Mesothelial cell of epicardium (in vitro differentiated cells): ENCODE results near the gene ACP2. TPM values are rescaled to one million over a fixed set of nuclear protein-coding genes. Genes with fewer than 3 reads are reported as not detected.

Source experiments
- DNase-seq, 2 experiments: peaks; one replicate each; pipeline ENCODE4 v3.0.0; 2021; ENCODE audit warnings: low spot score in 2 of 2; ENCODE audit not compliant: unreplicated experiment in 2 of 2
- H3K27ac Mint-ChIP-seq: 2 replicates; pipeline ENCODE4 v1.8.0; 2021; ENCODE audit warnings: mixed read lengths
- H3K27me3 Mint-ChIP-seq: 2 replicates; pipeline ENCODE4 v1.8.0; 2021; ENCODE audit warnings: low read depth, mixed read lengths
- H3K36me3 Mint-ChIP-seq: 2 replicates; pipeline ENCODE4 v1.8.0; 2021; ENCODE audit warnings: mixed read lengths
- H3K4me1 Mint-ChIP-seq: 2 replicates; pipeline ENCODE4 v1.8.0; 2021; ENCODE audit warnings: mixed read lengths
- H3K4me3 Mint-ChIP-seq: 2 replicates; pipeline ENCODE4 v1.8.0; 2021; ENCODE audit warnings: mild to moderate bottlenecking, moderate library complexity, mixed read lengths
- H3K9me3 Mint-ChIP-seq: 2 replicates; pipeline ENCODE4 v1.8.0; 2021; ENCODE audit warnings: mixed read lengths
- total RNA-seq: library from RNA; stranded (reverse); gene quantifications from 3 replicates; pipeline ENCODE4 v1.2.1, GENCODE V29; 2021
- TF ChIP-seq, protein P1 (sequence below): fragments of 200-600 bp; sonication (generic); IDR thresholded peaks from one replicate; pipeline ENCODE4 v1.5.0; 2021; ENCODE audit warnings: antibody characterized with exemption; ENCODE audit not compliant: unreplicated experiment

The ACP2 gene
- total RNA-seq, 1 donor from 2014 or later = 38.1 TPM

DNA sequence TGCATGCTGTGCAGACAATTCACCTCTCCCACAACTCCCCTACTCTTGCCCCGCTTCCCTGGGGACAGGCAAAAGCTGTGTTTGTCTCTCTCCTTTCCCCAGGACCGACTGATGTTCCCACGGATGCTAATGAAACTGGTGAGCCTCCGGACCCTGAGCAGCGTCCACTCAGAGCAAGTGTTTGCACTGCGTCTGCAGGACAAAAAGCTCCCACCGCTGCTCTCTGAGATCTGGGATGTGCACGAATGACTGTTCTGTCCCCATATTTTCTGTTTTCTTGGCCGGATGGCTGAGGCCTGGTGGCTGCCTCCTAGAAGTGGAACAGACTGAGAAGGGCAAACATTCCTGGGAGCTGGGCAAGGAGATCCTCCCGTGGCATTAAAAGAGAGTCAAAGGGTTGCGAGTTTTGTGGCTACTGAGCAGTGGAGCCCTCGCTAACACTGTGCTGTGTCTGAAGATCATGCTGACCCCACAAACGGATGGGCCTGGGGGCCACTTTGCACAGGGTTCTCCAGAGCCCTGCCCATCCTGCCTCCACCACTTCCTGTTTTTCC lies 19.9 kb upstream of the ACP2 start:
- Mint-ChIP-seq H3K4me3 (peak overlapping the region; percentile 94), H3K9me3 (no peaks in the 10 kb centered on the region), H3K4me1 (peaks cover 33% of the 10 kb centered on the region), H3K27me3 (no peaks in the 10 kb centered on the region), H3K27ac (peak overlapping the region; percentile 100), H3K36me3 (no peaks in the 10 kb centered on the region)
- DNase-seq = no peak
- TF ChIP-seq, protein P1, sequence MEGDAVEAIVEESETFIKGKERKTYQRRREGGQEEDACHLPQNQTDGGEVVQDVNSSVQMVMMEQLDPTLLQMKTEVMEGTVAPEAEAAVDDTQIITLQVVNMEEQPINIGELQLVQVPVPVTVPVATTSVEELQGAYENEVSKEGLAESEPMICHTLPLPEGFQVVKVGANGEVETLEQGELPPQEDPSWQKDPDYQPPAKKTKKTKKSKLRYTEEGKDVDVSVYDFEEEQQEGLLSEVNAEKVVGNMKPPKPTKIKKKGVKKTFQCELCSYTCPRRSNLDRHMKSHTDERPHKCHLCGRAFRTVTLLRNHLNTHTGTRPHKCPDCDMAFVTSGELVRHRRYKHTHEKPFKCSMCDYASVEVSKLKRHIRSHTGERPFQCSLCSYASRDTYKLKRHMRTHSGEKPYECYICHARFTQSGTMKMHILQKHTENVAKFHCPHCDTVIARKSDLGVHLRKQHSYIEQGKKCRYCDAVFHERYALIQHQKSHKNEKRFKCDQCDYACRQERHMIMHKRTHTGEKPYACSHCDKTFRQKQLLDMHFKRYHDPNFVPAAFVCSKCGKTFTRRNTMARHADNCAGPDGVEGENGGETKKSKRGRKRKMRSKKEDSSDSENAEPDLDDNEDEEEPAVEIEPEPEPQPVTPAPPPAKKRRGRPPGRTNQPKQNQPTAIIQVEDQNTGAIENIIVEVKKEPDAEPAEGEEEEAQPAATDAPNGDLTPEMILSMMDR = no peak

DNA sequence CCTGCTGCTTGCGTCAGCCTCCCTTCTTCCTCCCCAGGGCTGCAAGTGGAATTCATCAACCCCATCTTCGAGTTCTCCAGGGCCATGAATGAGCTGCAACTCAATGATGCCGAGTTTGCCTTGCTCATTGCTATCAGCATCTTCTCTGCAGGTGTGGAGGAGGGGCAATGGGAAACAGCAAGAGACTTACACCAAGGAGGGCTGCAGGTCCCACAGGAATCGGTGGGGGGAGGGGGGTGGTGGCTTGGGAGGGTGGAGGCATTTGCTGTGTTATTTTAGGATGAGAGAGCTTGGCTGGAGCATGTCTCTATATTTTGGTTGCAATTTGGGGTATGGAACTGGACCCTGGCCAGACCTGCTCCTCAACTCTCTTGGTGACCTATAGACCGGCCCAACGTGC lies 19.3 kb upstream of the ACP2 start:
- no peak for DNase-seq
- H3K9me3 Mint-ChIP-seq = no peaks in the 10 kb centered on the region
- no peaks in the 10 kb centered on the region for H3K27me3 Mint-ChIP-seq
- TF ChIP-seq, protein P1 = no peak
- peaks cover 33% of the 10 kb centered on the region for H3K4me1 Mint-ChIP-seq
- peak overlapping the region; percentile 100 for H3K27ac Mint-ChIP-seq
- peak overlapping the region; percentile 94 for H3K4me3 Mint-ChIP-seq
- no peaks in the 10 kb centered on the region for H3K36me3 Mint-ChIP-seq

DNA sequence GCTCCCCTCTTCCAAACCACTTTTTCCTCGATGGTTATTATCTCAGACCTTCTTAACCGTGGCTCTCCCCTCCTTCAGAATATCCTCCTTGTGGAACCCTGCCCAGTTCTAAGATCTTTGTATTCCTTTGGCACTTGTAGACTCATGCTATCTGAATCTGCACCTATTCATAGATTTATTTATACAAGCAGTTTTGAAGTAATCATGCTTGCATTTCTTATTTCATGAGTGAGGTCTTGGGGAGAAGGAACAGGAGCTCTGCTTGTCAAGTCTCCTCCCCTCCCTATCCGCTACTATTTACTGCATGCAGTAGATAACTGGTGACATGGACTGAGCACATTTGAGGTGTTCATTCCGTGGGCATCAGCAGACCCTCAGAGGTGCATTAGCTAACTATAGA lies 15.9 kb upstream of the ACP2 start:
- Mint-ChIP-seq H3K4me3 (no peak overlapping the region), H3K27ac (no peak overlapping the region), H3K9me3 (no peaks in the 10 kb centered on the region), H3K36me3 (no peaks in the 10 kb centered on the region), H3K4me1 (peaks cover 17% of the 10 kb centered on the region), H3K27me3 (no peaks in the 10 kb centered on the region)
- DNase-seq = no peak
- TF ChIP-seq, protein P1 = no peak

DNA sequence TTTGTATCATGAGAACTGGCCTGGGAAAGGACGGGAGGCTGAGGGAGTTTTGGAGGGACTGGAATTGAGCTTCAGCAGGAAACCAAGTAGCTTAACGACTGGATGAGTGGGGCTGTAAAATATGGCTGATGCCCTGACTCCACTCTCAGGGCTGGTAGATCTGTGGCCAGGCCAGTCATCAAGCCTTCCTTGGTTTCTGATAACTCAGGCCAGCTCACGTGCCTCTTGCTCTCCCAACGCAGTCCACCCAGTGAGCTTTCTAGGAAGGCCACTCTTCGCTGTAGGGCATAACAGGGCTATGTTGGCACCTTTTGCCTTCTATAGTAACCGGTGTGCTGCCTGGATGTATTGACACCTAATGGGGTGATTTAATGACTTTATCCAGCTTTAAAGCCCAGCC lies 15.5 kb upstream of the ACP2 start:
- Mint-ChIP-seq H3K9me3 (no peaks in the 10 kb centered on the region), H3K27me3 (no peaks in the 10 kb centered on the region), H3K4me3 (no peak overlapping the region), H3K4me1 (peaks cover 18% of the 10 kb centered on the region), H3K27ac (no peak overlapping the region), H3K36me3 (no peaks in the 10 kb centered on the region)
- no peak for DNase-seq
- TF ChIP-seq, protein P1 = no peak

DNA sequence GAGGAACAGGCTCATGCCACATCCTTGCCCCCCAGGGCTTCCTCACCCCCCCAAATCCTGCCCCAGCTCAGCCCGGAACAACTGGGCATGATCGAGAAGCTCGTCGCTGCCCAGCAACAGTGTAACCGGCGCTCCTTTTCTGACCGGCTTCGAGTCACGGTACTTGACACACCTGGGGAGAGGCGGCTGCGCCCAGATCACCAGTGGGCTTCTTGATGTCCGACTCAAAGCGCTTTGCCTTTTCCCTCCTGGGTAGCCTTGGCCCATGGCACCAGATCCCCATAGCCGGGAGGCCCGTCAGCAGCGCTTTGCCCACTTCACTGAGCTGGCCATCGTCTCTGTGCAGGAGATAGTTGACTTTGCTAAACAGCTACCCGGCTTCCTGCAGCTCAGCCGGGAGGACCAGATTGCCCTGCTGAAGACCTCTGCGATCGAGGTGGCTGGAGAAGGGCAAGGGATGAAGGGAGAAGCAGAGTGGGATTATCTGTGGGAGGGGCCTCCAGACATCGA lies 12.7 kb upstream of the ACP2 start:
- Mint-ChIP-seq H3K9me3 (no peaks in the 10 kb centered on the region), H3K27me3 (no peaks in the 10 kb centered on the region), H3K4me1 (peaks cover 17% of the 10 kb centered on the region), H3K36me3 (no peaks in the 10 kb centered on the region), H3K4me3 (no peak overlapping the region), H3K27ac (no peak overlapping the region)
- TF ChIP-seq, protein P1 = no peak
- DNase-seq = no peak
